MCF 10A (cell line): ENCODE measurements around the gene RND1. TPM values are rescaled to one million over a fixed set of nuclear protein-coding genes. Genes with fewer than 3 reads are reported as not detected.

Experiments used
- BruUV-seq: library from RNA; stranded (reverse); fragments of 400-500 nt; replicated peaks from 2 replicates; lab custom pipeline; 2021; lab: Mats Ljungman, UMichigan
- CTCF ChIA-PET: fragments of 300-600 bp; sonication (Branson Sonifier 250); formaldehyde crosslinking; extraction: SDS; loops from one replicate; lab custom pipeline; 2021; ENCODE audit warnings: antibody characterized with exemption, inconsistent platforms; lab: Yijun Ruan, JAX
- POLR2A ChIA-PET: fragments of 300-600, 350-650 bp; sonication (Branson Sonifier 250); formaldehyde crosslinking; extraction: SDS; loops from one replicate; lab custom pipeline; 2020; ENCODE audit warnings: antibody characterized with exemption, inconsistent platforms; lab: Yijun Ruan, JAX
- DNase-seq: peaks from one replicate; pipeline ENCODE4 v3.0.0-alpha.2; 2018; ENCODE audit not compliant: unreplicated experiment
- H3K27ac Mint-ChIP-seq: one replicate; pipeline ENCODE4 v1.8.0; 2022; ENCODE audit warnings: mild to moderate bottlenecking, low read depth, mixed read lengths; ENCODE audit not compliant: unreplicated experiment
- H3K27me3 Mint-ChIP-seq: one replicate; pipeline ENCODE4 v1.8.0; 2022; ENCODE audit warnings: mixed read lengths; ENCODE audit not compliant: insufficient read depth, unreplicated experiment
- H3K36me3 Mint-ChIP-seq: one replicate; pipeline ENCODE4 v1.8.0; 2022; ENCODE audit warnings: mild to moderate bottlenecking, moderate library complexity, mixed read lengths; ENCODE audit not compliant: insufficient read depth, unreplicated experiment
- H3K4me1 Mint-ChIP-seq: one replicate; pipeline ENCODE4 v1.8.0; 2022; ENCODE audit warnings: mixed read lengths; ENCODE audit not compliant: insufficient read depth, unreplicated experiment
- H3K4me3 Mint-ChIP-seq: one replicate; pipeline ENCODE4 v1.8.0; 2022; ENCODE audit warnings: mild to moderate bottlenecking, moderate library complexity, mixed read lengths; ENCODE audit not compliant: unreplicated experiment
- H3K9me3 Mint-ChIP-seq: one replicate; pipeline ENCODE4 v1.8.0; 2022; ENCODE audit warnings: mixed read lengths; ENCODE audit not compliant: unreplicated experiment
- CTCF ChIP-seq: fragments of 200-600 bp; IDR thresholded peaks from one replicate; pipeline ENCODE4 v1.8.0; 2022; ENCODE audit warnings: antibody characterized with exemption, mild to moderate bottlenecking; ENCODE audit not compliant: unreplicated experiment
- intact Hi-C: fragments of 100-400 bp; cut with micrococcal nuclease; formaldehyde crosslinking; loops from 2 replicates; pipeline ENCODE4 v1.14.1; 2022
- total RNA-seq: library from RNA; stranded (reverse); gene quantifications from 2 replicates; pipeline ENCODE4 v1.2.3, GENCODE V29; 2022

Gene RND1
- total RNA-seq, 1 experiment from 2014 or later, result 1.0 TPM

DNA sequence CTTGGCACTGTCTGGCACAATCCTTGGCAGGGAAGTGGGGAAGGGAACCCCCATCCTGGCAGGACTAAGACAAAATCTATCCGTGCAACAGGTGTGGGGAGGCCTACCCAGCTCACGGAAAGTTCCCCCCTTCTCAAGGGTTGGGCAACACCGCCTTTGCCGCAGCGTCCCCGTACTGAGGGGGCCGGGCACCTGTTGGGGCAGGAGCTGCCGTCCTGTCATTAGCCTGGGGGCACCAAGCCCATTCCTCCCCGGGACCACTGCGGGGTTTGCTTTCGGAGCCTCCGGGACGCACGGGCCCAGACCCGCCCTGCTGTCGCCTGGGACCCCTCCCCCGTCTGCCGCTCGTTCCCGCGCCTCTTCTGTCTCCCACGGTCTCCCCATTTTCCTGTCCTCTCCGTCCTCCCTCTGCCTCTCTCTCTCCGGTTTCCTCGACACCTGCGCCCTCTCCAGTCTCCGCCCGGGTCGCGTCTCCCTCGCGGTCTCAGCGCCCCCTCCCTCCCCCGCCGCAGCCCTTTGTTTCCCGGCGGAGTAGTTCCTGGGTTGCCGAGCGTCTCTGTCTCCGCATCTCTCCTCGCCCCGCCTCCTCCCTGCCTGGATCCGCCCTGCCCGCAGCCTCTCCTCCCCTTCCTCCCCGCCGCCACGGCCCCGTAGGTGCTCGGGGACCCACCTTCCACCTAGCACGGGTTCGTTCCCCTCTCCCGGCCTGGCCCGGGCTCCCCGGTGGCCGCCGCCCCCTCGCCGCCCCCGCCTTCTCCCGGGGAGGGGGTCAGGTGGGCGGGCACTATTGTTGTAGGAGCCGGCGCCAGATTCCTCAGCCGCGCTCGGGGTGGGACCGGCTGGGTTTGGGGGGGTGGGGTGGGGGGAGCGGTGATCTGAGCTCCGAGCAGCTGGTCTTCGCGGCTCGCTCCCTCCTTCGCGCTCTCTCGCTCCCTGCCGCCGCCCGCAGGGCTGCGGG lies 47.5 kb downstream of the RND1 start, which contains the start of gene CACNB3:
Gene CACNB3, plus strand, starts transcription at position 624 of the 958 bp plus-strand sequence. CDS start 434 bp downstream, outside the sequence.
- intact Hi-C loops, result no loop called here
- peak within 1 kb of the TSS; percentile 93 for H3K4me3 Mint-ChIP-seq
- ChIA-PET CTCF (interaction anchor here (1.2 kb wide), 1 partner anchor 35 kb away, joined by 5 read pairs; no protein-coding TSS in a partner anchor), POLR2A (interaction anchor here (0.6 to 5.4 kb wide), 3 partner anchors 10 to 806 kb away, joined by 3 to 45 read pairs (median 32); partner anchors contain the start of gene DDX23)
- H3K27me3 Mint-ChIP-seq, result no peaks in the 10 kb centered on the region
- H3K9me3 Mint-ChIP-seq, result no peaks in the 10 kb centered on the region
- no peak for TF ChIP-seq CTCF
- BruUV-seq, result no TSS peak
- peak within 1 kb of the TSS; percentile 42 for H3K27ac Mint-ChIP-seq
- no peaks in the 10 kb centered on the region for H3K36me3 Mint-ChIP-seq
- peak; percentile 45 for DNase-seq
- peaks cover 19% of the 10 kb centered on the region for H3K4me1 Mint-ChIP-seq

GRCh38 chr12:48816143-48816854 lies 49.4 kb downstream of the RND1 start:
- no TSS peak for BruUV-seq
- H3K4me1 Mint-ChIP-seq, result peaks cover 22% of the 10 kb centered on the region
- no peak overlapping the region for H3K27ac Mint-ChIP-seq
- TF ChIP-seq CTCF, result no peak
- DNase-seq, result peak; percentile 30
- H3K36me3 Mint-ChIP-seq, result no peaks in the 10 kb centered on the region
- no peaks in the 10 kb centered on the region for H3K27me3 Mint-ChIP-seq
- peak overlapping the region; percentile 85 for H3K4me3 Mint-ChIP-seq
- intact Hi-C loops, result no loop called here
- H3K9me3 Mint-ChIP-seq, result no peaks in the 10 kb centered on the region
- ChIA-PET POLR2A (interaction anchor here (0.6 to 5.4 kb wide), 9 partner anchors 12 to 1027 kb away, joined by 3 to 45 read pairs (median 4); partner anchors contain the start of genes ADCY6, ARF3, BCDIN3D and DDX23), CTCF (interaction anchor here (0.6 to 2.6 kb wide), 13 partner anchors 9 to 1604 kb away, joined by 3 to 46 read pairs (median 5); partner anchors contain the start of gene DDX23)

GRCh38 chr12:48815126-48816110 lies 50.3 kb downstream of the RND1 start:
- intact Hi-C loops, result no loop called here
- DNase-seq, result peak; percentile 90
- TF ChIP-seq CTCF, result no peak
- BruUV-seq, result no TSS peak
- H3K4me1 Mint-ChIP-seq, result peaks cover 24% of the 10 kb centered on the region
- H3K27ac Mint-ChIP-seq, result peak overlapping the region; percentile 75
- CTCF ChIA-PET, result interaction anchor here (0.6 to 3.7 kb wide), 35 partner anchors 10 to 1604 kb away, joined by 3 to 46 read pairs (median 4); partner anchors contain the start of genes ARF3 and DDX23
- POLR2A ChIA-PET, result interaction anchor here (0.6 to 5.4 kb wide), 24 partner anchors 8 to 1581 kb away, joined by 3 to 45 read pairs (median 4); partner anchors contain the start of genes ADCY6, ARF3, CCNT1 and DDX23
- peak overlapping the region; percentile 85 for H3K4me3 Mint-ChIP-seq
- no peaks in the 10 kb centered on the region for H3K36me3 Mint-ChIP-seq
- H3K9me3 Mint-ChIP-seq, result no peaks in the 10 kb centered on the region
- no peaks in the 10 kb centered on the region for H3K27me3 Mint-ChIP-seq
